RWPE2 (cell line): Measurements from ENCODE around the gene PLEKHH1.

Source experiments
- ATAC-seq: fragments of 200-7000 bp; cut with Tn5 transposase; 3 replicates; pipeline ENCODE4 v1.9.1; 2021; ENCODE audit warnings: low read depth
- DNase-seq: peaks from one replicate; pipeline ENCODE4 v3.0.0-alpha.2; 2020; ENCODE audit warnings: low spot score
- H3K27ac ChIP-seq: fragments of 450-650 bp; 2 replicates; pipeline ENCODE4 v1.5.1; 2017; ENCODE audit warnings: mild to moderate bottlenecking; ENCODE audit not compliant: poor library complexity, severe bottlenecking
- H3K27me3 ChIP-seq: fragments of 250-450 bp; sonication (Bioruptor Pico); 2 replicates; pipeline ENCODE4 v1.5.1; 2021; ENCODE audit warnings: mild to moderate bottlenecking, moderate library complexity; ENCODE audit not compliant: insufficient read depth, poor library complexity, severe bottlenecking
- H3K36me3 ChIP-seq: fragments of 250-450 bp; sonication (Bioruptor Pico); 2 replicates; pipeline ENCODE4 v1.5.1; 2020; ENCODE audit warnings: low read depth, mild to moderate bottlenecking, moderate library complexity
- H3K4me1 ChIP-seq: fragments of 250-450 bp; sonication (Bioruptor Pico); 2 replicates; pipeline ENCODE4 v1.5.1; 2021; ENCODE audit warnings: mild to moderate bottlenecking, moderate library complexity; ENCODE audit not compliant: insufficient read depth, poor library complexity, severe bottlenecking
- H3K4me3 ChIP-seq: fragments of 250-450 bp; sonication (Bioruptor Pico); 2 replicates; pipeline ENCODE4 v1.5.1; 2021; ENCODE audit warnings: mild to moderate bottlenecking, moderate library complexity; ENCODE audit not compliant: severe bottlenecking
- H3K9me3 ChIP-seq: fragments of 250-450 bp; sonication (Bioruptor Pico); 2 replicates; pipeline ENCODE4 v1.5.1; 2021; ENCODE audit warnings: mild to moderate bottlenecking, moderate library complexity; ENCODE audit not compliant: severe bottlenecking
- TF ChIP-seq, protein P1 (sequence below): fragments of 450-650 bp; IDR thresholded peaks from one replicate; pipeline ENCODE4 v1.5.1; 2017; ENCODE audit warnings: mild to moderate bottlenecking, moderate library complexity; ENCODE audit not compliant: poor library complexity, severe bottlenecking

The PLEKHH1 gene

DNA sequence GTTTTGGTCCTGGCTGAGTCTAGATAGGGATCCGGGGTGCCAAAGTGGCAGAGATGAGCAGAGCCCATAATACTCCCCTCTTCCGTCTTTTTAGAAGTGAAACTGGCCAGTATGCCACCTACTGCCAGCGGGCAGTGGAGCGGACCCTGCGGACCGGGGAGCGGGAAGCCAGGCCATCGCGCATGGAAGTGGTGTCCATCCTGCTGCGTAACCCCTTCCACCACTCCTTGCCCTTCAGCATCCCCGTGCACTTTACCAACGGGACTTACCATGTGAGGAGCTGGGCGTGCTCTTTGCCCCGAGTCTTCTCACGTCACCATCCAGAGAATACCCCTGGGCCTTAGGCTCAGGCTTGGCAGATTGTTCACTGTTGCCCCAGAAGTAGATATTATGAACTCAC is 46.0 kb downstream of the PLEKHH1 start:
- TF ChIP-seq, protein P1, sequence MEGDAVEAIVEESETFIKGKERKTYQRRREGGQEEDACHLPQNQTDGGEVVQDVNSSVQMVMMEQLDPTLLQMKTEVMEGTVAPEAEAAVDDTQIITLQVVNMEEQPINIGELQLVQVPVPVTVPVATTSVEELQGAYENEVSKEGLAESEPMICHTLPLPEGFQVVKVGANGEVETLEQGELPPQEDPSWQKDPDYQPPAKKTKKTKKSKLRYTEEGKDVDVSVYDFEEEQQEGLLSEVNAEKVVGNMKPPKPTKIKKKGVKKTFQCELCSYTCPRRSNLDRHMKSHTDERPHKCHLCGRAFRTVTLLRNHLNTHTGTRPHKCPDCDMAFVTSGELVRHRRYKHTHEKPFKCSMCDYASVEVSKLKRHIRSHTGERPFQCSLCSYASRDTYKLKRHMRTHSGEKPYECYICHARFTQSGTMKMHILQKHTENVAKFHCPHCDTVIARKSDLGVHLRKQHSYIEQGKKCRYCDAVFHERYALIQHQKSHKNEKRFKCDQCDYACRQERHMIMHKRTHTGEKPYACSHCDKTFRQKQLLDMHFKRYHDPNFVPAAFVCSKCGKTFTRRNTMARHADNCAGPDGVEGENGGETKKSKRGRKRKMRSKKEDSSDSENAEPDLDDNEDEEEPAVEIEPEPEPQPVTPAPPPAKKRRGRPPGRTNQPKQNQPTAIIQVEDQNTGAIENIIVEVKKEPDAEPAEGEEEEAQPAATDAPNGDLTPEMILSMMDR, result no peak
- no peaks in the 10 kb centered on the region; the same call in 1 of the 2 replicates for H3K36me3 ChIP-seq
- ATAC-seq, result no peak

GRCh38 chr14:67579636-67580035 is 46.5 kb downstream of the PLEKHH1 start:
- H3K27ac ChIP-seq, result no peak overlapping the region
- peak; percentile 37 for DNase-seq
- H3K4me3 ChIP-seq, result no peak overlapping the region

More for the DNA sequence above, 46.0 kb downstream of the PLEKHH1 start:
- Histone ChIP-seq H3K27ac (no peak overlapping the region), H3K4me1 (no peaks in the 10 kb centered on the region), H3K27me3 (no peaks in the 10 kb centered on the region), H3K9me3 (no peaks in the 10 kb centered on the region), H3K4me3 (no peak overlapping the region)
- DNase-seq, result peak; percentile 62

GRCh38 chr14:67580336-67581171 is 47.5 kb downstream of the PLEKHH1 start:
- H3K4me1 ChIP-seq, result no peaks in the 10 kb centered on the region
- no peaks in the 10 kb centered on the region for H3K27me3 ChIP-seq
- TF ChIP-seq, protein P1, result no peak
- no peaks in the 10 kb centered on the region for H3K9me3 ChIP-seq
- peak; percentile 65 for DNase-seq
- no peaks in the 10 kb centered on the region; the same call in 1 of the 2 replicates for H3K36me3 ChIP-seq
- no peak overlapping the region for H3K4me3 ChIP-seq
- no peak overlapping the region for H3K27ac ChIP-seq
- no peak for ATAC-seq

More at GRCh38 chr14:67579636-67580035, 46.5 kb downstream of the PLEKHH1 start:
- Histone ChIP-seq H3K4me1 (no peaks in the 10 kb centered on the region), H3K27me3 (no peaks in the 10 kb centered on the region), H3K36me3 (no peaks in the 10 kb centered on the region; the same call in 1 of the 2 replicates), H3K9me3 (no peaks in the 10 kb centered on the region)
- TF ChIP-seq, protein P1, result no peak
- no peak for ATAC-seq

DNA sequence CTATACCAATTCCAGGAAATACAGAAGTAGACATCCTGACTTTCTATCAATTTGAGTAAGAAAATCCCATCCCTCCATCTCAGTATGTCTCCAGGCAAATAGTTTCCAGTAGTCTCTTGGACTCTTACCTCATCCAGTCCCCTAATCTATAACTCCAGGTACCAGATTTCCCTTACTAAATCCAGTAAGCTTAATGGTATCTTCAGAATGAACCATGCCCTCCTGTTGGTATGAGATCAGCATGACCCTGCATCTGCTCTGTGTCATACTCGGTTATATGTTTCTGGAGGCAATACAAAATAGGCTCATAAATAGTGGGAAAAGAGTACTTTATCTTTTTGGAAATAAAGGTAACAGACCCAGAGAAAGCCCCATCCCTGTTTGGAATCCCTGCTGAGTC is 48.6 kb downstream of the PLEKHH1 start:
- no peaks in the 10 kb centered on the region for H3K9me3 ChIP-seq
- H3K4me3 ChIP-seq, result no peak overlapping the region
- ATAC-seq (no peak), DNase-seq (no peak)
- H3K27ac ChIP-seq, result no peak overlapping the region
- no peaks in the 10 kb centered on the region for H3K27me3 ChIP-seq
- TF ChIP-seq, protein P1, result no peak
- no peaks in the 10 kb centered on the region for H3K36me3 ChIP-seq
- H3K4me1 ChIP-seq, result no peaks in the 10 kb centered on the region

DNA sequence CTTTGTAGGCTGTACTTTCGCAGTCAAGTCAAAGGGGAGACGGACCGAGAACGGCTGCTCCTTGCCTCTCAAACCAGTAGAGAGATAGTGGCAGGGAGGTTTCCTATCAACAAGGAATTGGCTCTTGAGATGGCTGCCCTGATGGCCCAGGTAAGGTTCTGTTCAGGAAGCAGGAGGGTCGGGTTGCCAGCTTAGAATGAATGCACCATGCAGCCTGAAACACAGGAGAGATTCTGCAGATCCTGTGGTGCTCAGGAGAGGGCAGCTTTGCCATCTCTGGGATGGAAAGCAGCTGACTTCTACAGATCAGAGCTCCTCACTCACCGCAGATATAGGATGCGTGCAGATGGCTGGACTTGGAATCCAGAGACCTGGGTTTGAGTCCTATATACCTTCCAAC is 49.0 kb downstream of the PLEKHH1 start:
- H3K36me3 ChIP-seq, result peaks cover 2% of the 10 kb centered on the region; the same call in 1 of the 2 replicates
- H3K27ac ChIP-seq, result no peak overlapping the region
- no peaks in the 10 kb centered on the region for H3K4me1 ChIP-seq
- ATAC-seq, result no peak
- no peaks in the 10 kb centered on the region for H3K9me3 ChIP-seq
- no peaks in the 10 kb centered on the region for H3K27me3 ChIP-seq
- H3K4me3 ChIP-seq, result no peak overlapping the region
- TF ChIP-seq, protein P1, result no peak
- DNase-seq, result peak; percentile 31
